PFSK-1 (cell line): ENCODE results near the gene SSX2IP.

Experiments used
- FOXP2 ChIP-seq: optimal IDR thresholded peaks from 2 replicates; pipeline ENCODE3; 2011; ENCODE audit warnings: borderline replicate concordance, control low read depth, inconsistent platforms; ENCODE audit not compliant: insufficient read depth; ENCODE audit errors: extremely low read length, extremely low read depth
- POLR2AphosphoS5 ChIP-seq: IDR thresholded peaks from 2 replicates; pipeline ENCODE4 v1.6.1; 2012; ENCODE audit warnings: low read depth, mild to moderate bottlenecking, control low read depth, low read length, moderate library complexity
- REST ChIP-seq, 2 experiments: IDR thresholded peaks; 2 replicates each; pipeline versions ENCODE4 v1.6.1 to v1.8.0; 2011 to 2012; ENCODE audit warnings: low read depth in 2 of 2, low read length in 2 of 2, control low read depth in 1 of 2, inconsistent platforms in 1 of 2, mild to moderate bottlenecking in 1 of 2, moderate library complexity in 1 of 2; ENCODE audit not compliant: insufficient read depth in 1 of 2
- SIN3A ChIP-seq: IDR thresholded peaks from 2 replicates; pipeline ENCODE4 v1.6.1; 2012; ENCODE audit warnings: mild to moderate bottlenecking, low read length, moderate library complexity, borderline replicate concordance; ENCODE audit not compliant: insufficient read depth
- TAF1 ChIP-seq: IDR thresholded peaks from 2 replicates; pipeline ENCODE4 v1.6.1; 2012; ENCODE audit warnings: low read length, control low read depth, borderline replicate concordance; ENCODE audit not compliant: insufficient read depth

Gene SSX2IP

GRCh38 chr1:84615790-84616189 lies 74.5 kb downstream of the SSX2IP start:
- no peak for TF ChIP-seq SIN3A
- TF ChIP-seq REST (IDR thresholded peaks at IDR 0.05; ENCODE audit: insufficient read depth in 1 of 2, low read depth in 2 of 2, low read length in 2 of 2): no peak
- TF ChIP-seq TAF1: no peak

GRCh38 chr1:84613887-84614286 lies 76.4 kb downstream of the SSX2IP start:
- TF ChIP-seq REST (IDR thresholded peaks at IDR 0.05; ENCODE audit: insufficient read depth in 1 of 2, low read depth in 2 of 2, low read length in 2 of 2) (no peak), FOXP2 (no peak), POLR2AphosphoS5 (no peak), SIN3A (no peak), TAF1 (no peak)

- TF ChIP-seq REST (IDR thresholded peaks at IDR 0.05; ENCODE audit: insufficient read depth in 1 of 2, low read depth in 2 of 2, low read length in 2 of 2) (no peak), TAF1 (no peak), SIN3A (no peak), POLR2AphosphoS5 (no peak), FOXP2 (no peak)
These were observed 77.2 kb downstream of the SSX2IP start for GRCh38 chr1:84613026-84613425.

- TF ChIP-seq REST (IDR thresholded peaks at IDR 0.05; ENCODE audit: insufficient read depth in 1 of 2, low read depth in 2 of 2, low read length in 2 of 2) (no peak), TAF1 (no peak), POLR2AphosphoS5 (no peak), FOXP2 (no peak), SIN3A (no peak)
These were observed 78.5 kb downstream of the SSX2IP start for GRCh38 chr1:84611796-84612195.

- TF ChIP-seq REST (IDR thresholded peaks at IDR 0.05; ENCODE audit: insufficient read depth in 1 of 2, low read depth in 2 of 2, low read length in 2 of 2) (no peak), SIN3A (no peak), POLR2AphosphoS5 (no peak), TAF1 (no peak), FOXP2 (no peak)
These were observed 79.2 kb downstream of the SSX2IP start for GRCh38 chr1:84611091-84611490.
